ENCODE measurements around the gene SGCE.
"Not testable (repeated sequence)": the region's sequence is repeated elsewhere in the genome, so short reads cannot be mapped to it uniquely, and the experiment has no call there.

SGCE gene, protein sequence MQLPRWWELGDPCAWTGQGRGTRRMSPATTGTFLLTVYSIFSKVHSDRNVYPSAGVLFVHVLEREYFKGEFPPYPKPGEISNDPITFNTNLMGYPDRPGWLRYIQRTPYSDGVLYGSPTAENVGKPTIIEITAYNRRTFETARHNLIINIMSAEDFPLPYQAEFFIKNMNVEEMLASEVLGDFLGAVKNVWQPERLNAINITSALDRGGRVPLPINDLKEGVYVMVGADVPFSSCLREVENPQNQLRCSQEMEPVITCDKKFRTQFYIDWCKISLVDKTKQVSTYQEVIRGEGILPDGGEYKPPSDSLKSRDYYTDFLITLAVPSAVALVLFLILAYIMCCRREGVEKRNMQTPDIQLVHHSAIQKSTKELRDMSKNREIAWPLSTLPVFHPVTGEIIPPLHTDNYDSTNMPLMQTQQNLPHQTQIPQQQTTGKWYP

DNA sequence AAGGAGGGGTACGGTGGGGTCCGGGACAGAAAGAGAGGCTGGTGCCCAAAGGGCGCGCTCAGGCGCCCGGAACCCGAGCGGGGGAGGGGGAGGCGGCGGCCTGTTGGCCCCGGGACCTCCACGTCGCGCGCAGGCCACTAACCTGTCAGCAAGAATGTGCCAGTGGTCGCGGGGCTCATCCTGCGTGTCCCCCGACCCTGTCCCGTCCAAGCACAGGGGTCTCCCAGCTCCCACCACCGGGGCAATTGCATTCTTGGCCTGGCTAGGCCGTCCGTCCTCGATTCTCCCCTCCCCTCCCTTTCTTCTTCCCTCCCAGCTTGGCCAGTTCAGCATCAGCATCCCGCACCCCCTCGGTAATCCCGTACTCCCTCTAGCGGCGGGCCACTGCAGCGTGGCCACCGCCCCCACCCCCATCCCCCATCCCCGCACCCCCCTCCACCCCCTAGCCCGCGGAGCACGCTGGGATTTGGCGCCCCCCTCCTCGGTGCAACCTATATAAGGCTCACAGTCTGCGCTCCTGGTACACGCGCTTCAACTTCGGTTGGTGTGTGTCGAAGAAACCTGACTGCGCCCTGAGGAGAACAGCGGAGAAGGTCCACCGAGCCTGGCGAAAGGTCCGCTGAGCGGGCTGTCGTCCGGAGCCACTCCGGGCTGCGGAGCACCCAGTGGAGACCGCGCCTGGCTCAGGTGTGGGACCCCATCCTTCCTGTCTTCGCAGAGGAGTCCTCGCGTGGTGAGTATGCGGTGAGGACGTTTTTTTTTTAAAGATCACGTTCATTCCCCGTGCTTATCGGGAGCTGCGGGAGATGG lies at the start of gene SGCE:
TSS of gene SGCE (minus strand) at position 286 of the 810 bp plus-strand sequence. CDS start at position 251, 35 bp downstream.
- no peak for FAIRE-seq

DNA sequence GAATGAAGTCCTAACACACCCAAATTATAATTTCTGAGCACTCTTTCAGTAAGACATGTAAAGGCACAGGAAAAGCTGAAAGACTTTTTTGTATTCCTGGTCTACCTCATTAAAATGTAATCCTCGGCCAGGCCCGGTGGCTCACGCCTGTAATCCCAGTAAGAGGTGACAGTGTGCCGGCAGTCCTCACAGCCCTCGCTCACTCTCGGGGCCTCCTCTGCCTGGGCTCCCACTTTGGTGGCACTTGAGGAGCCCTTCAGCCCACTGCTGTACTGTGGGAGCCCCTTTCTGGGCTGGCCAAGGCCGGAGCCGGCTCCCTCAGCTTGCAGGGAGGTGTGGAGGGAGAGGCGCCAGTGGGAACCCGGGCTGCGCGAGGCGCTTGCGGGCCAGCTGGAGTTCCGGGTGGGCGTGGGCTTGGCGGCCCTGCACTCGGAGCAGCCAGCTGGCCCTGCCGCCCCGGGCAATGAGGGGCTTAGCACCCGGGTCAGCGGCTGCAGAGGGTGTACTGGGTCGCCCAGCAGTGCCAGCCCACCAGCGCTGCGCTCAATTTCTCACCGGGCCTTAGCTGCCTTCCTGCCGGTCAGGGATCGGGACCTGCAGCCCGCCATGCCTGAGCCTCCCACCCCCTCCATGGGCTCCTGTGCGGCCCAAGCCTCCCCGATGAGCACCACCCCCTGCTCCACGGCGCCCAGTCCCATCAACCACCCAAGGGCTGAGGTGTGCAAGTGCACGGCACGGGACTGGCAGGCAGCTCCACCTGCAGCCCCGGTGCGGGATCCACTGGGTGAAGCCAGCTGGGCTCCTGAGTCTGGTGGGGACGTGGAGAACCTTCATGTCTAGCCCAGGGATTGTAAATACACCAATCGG lies 49.5 kb upstream of the SGCE start:
- not testable (repeated sequence) for FAIRE-seq

DNA sequence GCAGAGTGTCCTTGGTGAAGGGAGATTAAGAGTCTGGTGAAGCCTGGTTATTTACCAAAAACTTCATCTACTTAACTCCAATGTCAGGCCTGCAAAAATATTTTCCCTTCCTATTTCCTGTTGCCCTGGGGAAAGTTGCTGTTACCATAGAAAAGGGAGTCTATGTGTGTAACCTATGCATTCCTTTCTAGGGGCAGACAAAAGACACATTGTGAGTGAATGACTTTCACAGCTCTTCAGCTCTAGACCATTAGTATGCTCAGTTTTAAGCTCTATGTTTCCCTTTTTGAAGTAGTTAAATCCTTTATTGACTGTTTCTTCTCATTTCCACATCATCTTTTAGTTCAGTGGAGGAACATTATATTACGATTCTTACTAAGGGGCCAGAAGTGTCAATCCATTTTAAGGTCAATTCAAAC lies 45.6 kb upstream of the SGCE start:
- FAIRE-seq, result no peak

DNA sequence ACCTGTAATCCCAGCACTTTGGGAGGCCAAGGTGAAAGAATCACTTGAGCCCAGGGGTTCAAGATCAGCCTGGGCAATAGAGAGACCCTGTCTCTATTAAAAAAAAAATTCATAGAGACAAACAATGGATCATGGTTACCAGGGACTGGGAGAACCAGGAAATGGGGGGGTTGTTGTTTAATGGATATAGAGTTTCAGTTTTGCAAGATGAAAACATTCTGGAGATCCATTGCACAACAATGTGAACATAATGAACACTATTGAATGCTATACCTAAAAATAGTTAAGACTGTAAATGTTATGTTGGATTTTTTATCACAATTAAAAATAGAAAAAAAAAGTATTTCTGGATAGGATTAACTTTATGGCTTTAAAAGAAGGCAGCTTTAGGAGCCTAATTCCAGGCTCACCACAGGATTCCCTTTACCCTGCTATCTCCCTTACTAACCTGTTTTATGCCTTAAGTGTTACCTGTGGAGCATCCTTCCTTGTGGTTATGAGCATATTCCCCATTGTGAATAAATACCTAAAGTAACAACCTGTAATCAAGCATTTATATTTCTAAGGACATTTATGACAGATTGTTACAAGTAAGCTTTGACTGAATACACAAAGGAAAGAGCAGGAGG lies 45.1 kb upstream of the SGCE start:
- no peak for FAIRE-seq

DNA sequence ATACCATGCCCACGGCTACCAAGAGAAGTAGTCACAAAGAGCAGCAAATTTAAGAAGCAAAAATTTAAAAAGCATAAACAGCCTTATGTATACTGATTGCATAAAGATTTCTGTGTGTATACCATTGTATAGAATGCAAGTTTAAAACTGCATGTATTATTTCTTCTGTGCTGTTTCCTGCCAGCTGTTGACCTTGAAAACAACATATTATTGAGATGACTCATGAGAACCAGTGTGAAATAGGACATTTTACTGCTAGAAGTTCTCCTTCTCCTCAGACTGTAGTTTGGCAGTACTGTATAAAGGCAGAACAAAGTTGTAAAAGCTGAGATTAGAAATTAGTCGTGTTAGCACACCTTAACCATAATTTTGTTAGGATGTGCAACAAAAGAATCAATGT lies 42.3 kb upstream of the SGCE start:
- no peak for FAIRE-seq

DNA sequence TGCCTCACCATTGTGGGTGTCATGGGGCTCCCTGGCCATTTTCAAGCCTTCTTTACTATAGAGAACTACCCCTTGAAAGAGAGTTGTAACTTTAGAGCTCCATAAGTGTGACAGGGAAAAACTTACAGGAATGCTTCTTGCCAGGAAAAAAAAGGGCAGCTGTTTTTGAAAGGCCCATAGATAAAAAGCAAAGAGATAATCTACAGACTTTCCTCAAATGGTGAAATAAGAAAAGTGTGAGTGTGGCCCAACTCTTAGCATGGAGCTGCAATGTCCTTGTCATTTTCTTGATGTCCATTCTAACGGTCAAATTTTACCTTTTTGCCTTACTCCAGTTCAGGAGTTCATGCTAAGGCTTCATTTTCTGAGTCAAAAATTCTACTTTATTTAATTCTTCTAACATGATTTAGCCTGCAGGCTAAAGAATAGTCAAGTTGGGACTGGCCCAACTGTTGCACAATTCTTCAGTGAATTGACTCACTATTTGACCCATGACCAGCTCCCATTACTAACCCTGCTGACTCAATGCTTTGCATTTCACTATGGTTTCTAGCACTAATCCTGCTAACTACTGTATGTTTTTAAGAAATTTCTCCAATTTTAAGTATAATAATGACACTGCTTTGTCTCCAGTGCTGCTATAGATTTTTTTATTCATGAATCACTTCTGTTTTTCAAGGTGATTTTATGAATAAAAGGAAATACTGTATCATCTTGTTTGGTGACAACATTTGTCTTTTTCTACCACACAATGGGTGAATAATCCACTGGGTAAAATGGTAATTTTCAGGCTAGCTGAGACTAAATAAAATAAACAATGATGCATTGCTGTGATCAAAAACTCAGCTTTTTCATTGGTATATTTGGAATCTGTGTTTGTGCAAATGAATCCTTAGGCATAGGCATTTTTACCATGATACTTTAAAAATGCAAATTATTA lies 41.4 kb upstream of the SGCE start:
- no peak for FAIRE-seq

DNA sequence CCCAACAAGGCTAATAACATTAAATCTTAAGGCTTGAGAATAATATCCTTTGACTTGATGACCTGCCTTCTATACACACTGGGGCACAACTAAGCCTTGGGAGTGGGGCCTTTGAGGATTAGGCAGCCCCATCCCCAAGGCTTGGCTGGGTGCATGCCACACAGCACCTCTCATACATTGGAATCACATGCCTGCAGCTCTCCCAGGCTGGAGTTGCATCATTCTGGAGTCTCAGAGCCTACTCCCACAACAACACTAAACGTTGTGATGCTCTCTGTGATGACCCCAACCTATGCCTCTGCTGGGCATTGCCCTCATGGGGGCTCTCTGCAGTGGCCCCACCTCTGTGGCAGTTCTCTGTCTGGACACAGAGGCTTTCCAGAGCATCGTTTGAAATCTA lies 31.9 kb upstream of the SGCE start:
- no peak for FAIRE-seq

DNA sequence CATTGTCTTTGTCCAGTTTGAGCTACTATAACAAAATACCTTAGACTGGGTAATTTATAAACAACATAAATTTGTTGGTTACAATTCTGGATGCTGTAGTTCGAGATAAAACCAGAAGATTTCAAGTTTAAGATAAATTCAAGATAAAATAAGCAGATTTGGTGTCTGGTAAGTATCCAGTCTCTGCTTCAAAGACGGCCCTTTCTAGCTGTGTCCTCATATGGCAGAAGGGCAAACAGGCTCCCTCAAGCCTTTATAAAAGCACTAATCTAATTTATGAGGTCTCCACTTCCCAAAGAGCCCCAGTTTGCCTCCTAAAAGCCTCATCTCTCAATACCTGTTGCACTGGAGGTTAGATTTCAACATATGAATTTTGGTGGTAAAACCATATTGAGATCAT lies 31.1 kb upstream of the SGCE start:
- FAIRE-seq, result no peak

DNA sequence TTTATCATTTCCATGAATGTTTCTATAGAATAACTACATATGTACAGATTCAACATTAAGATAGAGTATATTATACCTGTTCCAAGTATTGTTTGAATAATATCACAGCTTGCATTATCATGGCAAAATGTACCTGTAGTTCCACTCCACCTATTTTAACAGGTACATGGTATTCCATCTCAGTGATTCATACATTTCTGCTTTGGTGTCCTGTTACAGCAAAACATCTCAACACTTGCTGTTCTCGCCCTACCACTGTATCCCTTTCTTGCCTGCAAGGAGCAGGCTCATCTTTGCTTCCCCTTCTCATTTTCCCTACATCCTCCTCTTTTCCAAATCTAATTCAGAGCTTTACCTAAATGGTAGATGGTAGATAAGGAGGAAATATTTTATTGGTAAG lies 27.1 kb upstream of the SGCE start:
- no peak for FAIRE-seq

DNA sequence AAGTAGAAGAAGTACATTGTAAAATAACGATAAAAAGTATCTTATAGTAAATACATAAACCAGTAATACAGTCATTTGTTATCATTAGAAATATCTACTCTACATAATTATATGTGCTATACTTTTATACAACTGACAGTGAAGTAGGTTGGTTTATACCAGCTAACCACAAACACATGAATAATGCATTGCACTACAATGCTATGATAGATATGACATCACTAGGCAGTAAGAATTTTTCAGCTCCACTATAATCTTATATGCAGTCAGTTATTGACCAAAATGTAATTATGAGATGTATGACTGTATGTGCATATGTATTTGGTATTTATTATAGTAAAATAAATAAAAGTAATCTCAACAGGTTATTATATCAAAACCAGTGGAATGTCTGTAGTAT lies 23.4 kb upstream of the SGCE start:
- no peak for FAIRE-seq

DNA sequence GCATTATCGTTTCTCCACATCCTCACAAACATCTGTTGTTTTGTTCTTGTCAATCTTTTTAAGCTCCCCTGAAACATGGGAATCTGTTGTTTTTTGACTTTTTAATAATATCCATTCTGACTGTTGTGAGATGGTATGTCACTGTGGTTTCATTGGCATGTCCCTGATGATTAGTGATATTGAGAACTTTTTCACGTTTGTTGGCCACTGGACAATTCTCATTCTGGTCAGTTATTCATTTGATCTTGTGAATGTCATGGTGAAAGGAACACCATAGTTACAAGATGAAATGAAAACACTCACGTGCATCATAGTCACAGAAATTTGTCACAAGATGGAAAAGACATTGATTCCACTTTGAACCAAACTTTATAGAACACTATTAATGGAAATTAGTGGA lies 20.5 kb upstream of the SGCE start:
- no peak for FAIRE-seq

DNA sequence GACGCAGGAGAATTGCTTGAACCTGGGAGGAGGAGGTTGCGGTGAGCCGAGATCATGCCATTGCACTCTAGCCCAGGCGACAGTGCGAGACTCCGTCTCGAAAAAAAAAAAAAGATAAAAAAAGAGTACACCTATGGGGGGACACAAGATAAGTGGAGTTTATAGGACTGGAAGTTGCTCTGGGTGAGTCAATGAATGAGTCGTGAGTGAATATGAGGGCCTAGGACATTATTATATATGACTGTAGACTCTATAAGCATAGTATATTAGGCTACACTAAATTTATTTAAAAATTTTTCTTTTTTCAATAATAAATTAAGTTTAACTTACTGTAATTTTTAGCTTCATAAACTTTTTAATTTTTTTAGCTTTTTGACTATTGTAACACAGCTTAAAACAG lies 19.4 kb upstream of the SGCE start:
- FAIRE-seq, result peak; percentile 88

DNA sequence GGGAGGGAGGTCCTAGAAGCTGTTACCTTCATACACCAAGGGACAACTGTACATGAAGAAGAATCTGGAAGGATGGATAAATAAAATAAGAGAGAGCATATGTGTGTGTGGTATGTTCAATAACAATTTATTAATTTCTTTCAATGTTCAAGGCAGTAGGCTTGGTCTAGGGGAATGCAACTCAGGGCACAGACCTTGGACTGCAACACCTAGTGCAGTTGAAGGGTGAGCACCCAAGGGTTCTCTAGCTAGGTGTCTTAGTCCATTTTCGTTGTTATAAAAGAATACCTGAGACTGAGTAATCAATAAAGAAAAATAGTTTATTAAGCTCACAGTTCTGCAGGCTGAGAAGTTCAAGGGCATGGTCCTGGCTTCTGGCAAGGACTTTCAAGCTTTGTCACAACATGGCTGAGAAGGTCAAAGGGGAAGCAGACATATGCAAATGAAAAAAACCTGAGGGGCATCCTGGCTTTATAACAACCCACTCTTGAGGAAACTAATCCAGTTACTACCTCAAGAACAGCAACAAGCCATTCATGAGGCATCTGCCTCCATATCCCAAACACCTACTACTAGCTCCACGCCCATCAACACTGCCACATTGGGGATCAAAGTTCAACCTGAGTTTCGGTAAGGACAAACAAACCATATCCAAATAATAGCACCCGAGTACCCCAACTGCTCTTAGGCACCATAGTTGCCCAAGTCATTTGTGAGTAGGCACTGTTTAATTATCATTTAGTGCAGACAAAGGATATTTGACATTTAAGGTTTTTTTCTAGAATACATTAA lies 15.7 kb upstream of the SGCE start:
- no peak for FAIRE-seq

DNA sequence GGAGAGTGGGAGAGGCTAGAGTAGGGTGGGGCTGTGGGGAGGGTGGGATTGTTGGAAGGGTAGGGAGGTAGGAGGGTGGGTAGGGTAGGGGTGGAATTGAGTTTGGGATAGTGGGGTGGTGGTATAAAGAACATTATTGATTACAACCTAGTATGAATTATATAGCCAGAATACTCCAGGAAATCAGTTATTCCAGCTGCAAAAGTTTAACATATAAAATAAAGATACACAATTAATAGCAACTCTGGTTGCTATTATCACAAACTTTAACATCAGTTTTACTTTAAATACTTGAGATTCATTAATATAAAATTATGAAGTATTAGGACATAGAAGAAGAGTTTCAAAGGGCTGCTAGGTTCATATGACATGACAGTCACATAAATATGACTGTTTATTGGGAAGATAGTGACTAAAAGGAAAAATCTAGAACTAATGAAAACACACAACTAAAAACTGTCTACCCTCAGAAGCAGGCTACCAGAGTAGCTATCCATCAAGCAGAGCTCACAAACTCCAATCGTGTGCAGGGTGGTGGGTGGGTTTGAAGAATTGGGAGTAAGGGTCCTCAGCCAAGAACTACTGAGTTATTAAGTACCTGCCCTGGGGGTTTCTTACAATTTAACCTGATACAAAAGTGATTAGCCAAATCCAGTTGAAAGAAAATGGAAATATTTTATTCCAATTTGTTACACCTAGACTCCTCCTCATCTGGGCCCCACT lies 14.0 kb upstream of the SGCE start:
- FAIRE-seq, result no peak

DNA sequence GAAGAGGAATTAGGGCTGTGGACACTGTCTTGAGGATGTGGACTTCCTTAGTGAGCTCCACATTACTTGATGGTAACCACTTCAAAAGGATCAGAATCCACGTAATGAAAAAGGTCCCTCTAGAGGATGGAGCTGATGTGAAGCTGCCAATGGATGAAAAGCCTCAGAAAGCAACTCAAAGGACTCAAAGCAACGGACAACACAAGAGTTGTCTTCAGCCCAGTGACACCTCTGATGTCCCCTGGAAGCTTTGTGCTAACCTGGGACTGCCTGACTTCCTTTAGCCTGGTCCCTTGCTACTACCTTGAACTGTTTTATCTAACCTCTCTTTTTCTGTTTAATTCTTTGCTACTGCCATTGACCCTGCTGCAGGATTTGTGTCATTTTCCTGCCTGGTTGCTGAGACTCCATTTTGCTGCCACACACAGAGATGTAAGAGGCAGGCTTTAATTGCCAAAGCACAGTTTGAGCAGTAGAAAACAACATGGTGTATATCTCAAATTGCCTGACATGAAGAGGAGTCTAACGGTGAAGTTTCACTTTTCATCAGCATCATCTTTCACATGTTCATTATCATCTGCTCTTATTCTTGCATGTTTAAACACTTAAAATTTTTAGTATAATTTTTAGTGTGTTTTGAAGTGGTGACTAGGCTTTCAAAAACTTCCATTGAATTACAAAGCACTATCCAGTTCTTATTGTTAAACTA lies 11.1 kb upstream of the SGCE start:
- FAIRE-seq, result no peak

DNA sequence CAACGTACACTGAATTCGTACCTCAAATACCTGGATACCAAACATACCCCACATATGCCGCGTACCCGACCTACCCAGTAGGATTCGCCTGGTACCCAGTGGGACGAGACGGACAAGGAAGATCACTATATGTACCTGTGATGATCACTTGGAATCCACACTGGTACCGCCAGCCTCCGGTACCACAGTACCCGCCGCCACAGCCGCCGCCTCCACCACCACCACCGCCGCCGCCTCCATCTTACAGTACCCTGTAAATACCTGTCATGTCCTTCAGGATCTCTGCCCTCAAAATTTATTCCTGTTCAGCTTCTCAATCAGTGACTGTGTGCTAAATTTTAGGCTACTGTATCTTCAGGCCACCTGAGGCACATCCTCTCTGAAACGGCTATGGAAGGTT lies 9.5 kb upstream of the SGCE start:
- no peak for FAIRE-seq

DNA sequence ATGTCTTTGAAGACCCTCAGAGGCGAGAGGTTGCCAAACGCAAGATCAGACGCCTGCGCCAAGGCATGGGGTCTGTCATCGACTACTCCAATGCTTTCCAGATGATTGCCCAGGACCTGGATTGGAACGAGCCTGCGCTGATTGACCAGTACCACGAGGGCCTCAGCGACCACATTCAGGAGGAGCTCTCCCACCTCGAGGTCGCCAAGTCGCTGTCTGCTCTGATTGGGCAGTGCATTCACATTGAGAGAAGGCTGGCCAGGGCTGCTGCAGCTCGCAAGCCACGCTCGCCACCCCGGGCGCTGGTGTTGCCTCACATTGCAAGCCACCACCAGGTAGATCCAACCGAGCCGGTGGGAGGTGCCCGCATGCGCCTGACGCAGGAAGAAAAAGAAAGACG lies 8.1 kb upstream of the SGCE start:
- FAIRE-seq, result no peak

DNA sequence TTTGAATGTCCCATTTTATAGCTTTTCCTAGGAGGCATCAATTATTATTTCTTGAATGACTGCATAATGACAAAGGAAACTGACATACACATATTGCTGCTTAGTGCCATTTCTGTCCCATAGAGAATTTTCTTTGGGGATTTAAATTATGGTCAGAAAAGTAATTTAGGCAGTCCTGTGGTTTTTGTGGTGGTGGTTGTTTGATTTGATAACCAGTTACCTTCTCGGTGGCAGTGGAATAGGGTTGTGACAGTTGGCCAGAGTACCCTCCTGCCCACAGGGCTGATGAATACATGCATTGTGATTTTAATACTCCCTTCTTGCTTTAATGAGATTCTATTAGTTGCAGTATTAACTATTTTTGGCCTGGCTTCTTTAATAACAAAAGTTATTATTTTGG lies 6.6 kb upstream of the SGCE start:
- FAIRE-seq, result no peak

DNA sequence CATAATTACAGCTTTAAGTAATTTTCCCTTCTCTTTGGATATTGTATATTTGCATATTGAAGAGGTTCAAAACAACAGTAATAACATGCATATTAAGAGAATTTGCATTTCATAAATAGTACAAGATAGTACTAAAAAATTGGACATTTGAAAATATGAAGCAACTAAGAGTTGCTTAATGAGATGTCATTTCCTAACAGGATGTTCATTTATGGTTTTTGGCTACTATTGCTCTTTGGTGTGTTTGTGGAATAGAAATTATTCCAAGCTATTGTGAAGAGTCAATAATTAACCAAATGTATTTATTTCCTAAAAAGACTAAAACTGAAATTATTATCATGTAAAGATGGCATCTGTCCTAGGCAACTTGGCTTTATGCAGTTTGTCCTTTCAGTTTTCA lies 4.1 kb upstream of the SGCE start:
- FAIRE-seq, result no peak
